Ramos (cell line): ENCODE measurements around the gene LDAF1.

Experiments used
- in situ Hi-C: fragments of 300-500 bp; cut with MboI; formaldehyde crosslinking; loops from one replicate; pipeline ENCODE4 v1.14.3; 2022; ENCODE audit warnings: low sequenced_read_pairs; ENCODE audit not compliant: unreplicated experiment

Gene LDAF1

DNA sequence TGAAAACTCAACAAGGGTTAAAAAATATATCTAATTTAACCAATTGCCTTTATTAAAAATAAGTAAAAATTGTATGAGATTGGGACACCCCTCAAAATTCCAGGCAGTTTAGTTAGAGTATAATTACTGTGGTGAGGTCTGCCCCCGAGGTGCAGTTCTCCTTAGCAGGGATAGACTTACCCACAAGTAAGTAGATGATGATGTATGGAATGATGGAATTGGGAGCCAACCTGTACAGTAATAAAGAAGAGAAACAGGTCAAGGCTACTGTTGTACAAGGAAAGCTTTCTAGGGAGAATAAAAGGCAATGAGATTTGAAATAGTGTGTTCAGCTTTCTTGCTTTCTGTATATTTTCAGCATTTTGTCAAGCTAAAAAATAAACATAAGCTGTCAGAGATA, 1.8 kb downstream of the LDAF1 start:
- in situ Hi-C loops: loop anchor here (25.0 kb wide), 1 partner anchor 1177 kb away; no protein-coding TSS in a partner anchor

DNA sequence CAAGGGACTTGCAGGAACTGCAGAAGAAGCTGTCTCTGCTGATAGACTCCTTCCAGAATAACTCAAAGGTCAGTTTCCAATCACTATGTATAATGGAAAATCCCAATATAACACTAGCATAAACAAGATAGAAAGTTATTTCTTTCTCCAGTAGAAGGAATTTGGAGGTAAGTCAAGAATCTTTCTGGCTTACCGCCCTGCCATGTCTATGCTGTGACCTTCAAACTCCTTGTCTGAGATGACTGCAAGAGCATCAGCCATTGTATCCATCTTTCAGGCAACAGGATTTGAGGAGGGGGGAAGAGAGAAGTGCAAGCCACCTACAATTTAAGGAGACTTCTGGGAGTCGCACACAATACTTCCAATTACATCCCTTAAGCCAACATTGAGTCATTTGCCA, 2.7 kb downstream of the LDAF1 start:
- in situ Hi-C loops: loop anchor here (25.0 kb wide), 1 partner anchor 1176 kb away; no protein-coding TSS in a partner anchor

DNA sequence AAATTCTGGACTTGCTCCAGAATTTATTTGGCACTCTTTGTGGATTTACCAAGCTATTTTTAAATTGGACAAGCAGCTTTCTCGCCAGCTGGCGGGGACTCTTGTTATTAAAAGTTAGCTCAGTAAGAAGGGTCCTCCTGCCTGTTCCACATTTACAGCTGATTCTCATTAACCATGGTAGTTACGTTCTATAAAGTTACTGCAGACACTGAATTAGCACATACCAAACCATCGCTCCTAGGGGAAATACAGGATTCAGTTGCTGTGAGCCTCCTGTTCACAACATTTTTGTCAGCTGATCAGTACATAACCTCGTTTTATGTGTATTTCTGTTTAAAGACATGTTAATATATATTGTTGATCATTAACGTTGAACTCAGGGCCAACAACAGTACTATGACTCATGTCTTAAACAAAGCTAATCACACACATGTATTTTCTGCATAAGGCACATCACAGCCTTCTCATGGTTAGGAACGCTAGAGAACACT, 4.2 kb downstream of the LDAF1 start:
- in situ Hi-C loops: loop anchor here (25.0 kb wide), 1 partner anchor 1175 kb away; no protein-coding TSS in a partner anchor

DNA sequence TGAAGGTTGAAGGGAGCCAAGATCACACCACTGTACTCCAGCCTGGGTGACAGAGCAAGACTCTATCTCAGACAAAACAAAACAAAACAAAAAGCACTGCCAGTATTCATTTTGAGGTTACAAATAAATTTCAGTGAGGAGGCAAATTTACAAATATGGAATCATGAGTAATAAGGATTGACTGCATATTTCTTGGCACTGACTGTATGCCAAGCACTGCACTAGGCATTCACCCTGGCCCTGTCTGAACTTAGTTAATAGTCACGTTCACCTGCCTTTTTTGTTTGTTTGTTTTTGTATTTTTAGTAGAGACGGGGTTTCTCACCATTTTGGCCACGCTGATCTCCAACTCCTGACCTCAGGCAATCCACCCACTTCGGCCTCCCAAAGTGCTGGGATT, 5.1 kb downstream of the LDAF1 start:
- in situ Hi-C loops: loop anchor here (25.0 kb wide), 1 partner anchor 1174 kb away; no protein-coding TSS in a partner anchor

DNA sequence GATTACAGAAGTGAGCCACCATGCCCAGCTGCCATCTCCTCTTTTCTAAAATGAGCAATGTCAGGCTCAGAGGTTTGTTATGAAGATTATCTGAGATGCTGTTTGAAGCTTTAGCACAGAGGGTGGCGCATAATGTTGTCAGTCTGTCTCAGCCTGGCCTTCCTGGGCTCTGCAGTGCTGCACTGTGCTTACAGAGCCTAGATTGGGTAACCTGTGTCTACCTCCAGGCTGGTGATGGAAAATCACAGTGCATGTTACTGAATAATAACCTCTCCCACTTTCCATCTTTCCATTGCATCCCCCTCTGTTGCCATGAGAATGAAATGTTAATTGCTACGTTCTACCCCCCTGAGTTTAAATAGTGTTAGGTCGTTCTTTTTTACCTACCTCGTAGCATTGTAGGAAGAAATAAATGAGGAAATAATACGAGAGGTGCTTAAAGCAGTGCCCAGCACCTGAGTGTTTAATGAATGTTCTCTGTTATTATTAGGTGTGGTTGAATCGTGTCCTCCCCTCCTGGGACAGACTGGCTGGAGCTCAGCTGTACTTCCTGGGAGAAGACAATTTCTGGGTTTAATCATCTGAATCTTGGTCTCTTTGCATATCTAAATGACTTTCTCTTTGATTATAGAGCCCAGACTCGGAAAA, 6.2 kb downstream of the LDAF1 start:
- in situ Hi-C loops: loop anchor here (25.0 kb wide), 1 partner anchor 1173 kb away; no protein-coding TSS in a partner anchor

GRCh38 chr16:21166561-21166961, 8.1 kb downstream of the LDAF1 start:
- in situ Hi-C loops: loop anchor here (25.0 kb wide), 1 partner anchor 1171 kb away; no protein-coding TSS in a partner anchor

DNA sequence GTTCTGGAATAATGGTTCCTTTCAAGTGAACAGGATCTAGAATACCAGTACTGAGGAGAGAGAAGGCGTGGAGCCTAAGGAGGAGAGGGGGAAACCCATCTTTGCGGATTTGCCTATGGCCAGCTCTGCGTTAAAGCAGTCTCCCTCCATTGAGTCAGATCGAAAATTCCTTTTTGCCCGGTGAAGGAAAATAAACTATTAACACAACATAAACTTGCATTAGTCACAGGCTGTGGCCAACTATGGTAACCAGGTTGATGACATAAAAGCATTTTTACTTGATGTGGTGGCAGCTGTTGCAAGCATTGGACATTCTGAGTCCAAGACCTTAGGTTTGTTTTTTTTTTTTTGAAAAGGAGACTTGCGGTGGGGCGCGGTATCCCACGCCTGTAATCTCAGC, 8.9 kb downstream of the LDAF1 start:
- in situ Hi-C loops: loop anchor here (25.0 kb wide), 1 partner anchor 1170 kb away; no protein-coding TSS in a partner anchor

DNA sequence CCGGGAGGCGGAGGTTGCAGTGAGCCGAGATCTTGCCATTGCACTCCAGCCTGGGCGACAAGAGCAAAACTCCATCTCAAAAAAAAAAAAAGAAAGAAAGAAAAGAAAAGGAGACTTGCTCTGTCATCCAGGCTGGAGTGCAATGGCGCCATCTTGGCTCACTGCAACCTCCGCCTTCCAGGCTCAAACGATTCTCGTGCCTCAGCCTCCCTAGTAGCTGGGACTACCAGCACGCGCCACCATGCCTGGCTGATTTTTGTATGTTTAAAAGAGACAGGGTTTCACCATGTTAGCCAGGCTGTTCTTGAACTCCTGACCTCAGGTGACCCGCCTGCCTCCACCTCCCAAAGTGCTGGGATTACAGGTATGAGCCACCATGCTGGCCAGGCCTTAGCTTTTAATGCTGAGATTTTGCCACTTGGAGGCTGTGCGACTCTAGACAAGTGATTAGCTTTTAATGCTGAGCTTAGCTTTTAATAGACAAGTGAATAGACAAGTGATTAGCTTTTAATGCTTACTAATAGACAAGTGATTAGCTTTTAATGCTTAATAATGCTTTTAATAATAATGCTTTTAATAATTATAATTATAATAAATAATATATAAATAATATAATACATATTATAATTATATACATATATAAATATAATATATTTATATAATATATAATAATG, 9.6 kb downstream of the LDAF1 start:
- in situ Hi-C loops: loop anchor here (25.0 kb wide), 1 partner anchor 1169 kb away; no protein-coding TSS in a partner anchor

- in situ Hi-C loops: loop anchor here (25.0 kb wide), 1 partner anchor 1168 kb away; no protein-coding TSS in a partner anchor
Observed at GRCh38 chr16:21169249-21169981, 10.9 kb downstream of the LDAF1 start.

- in situ Hi-C loops: loop anchor here (25.0 kb wide), 1 partner anchor 1167 kb away; no protein-coding TSS in a partner anchor
Observed at GRCh38 chr16:21170116-21170515, 11.6 kb downstream of the LDAF1 start.

GRCh38 chr16:21172650-21173049, 14.2 kb downstream of the LDAF1 start:
- in situ Hi-C loops: loop anchor here (25.0 kb wide), 1 partner anchor 1165 kb away; no protein-coding TSS in a partner anchor

DNA sequence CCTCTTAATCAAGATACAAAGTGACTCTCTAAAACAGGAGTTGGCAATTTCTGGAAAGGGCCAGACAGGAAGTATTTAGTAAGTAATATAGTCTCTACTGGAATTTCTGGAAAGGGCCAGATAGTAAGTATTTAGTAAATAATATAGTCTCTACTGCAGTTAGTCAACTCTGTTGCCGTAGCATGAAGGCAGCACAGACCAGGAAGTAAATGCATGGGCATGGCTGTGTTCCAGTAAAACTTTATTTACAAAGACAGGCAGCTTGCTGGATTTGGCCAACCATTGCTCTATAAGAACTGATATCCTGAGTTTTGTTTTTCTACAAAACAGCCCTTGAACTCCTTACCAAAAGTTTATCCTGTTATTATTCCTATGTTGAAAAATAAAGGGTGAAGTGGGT, 16.9 kb downstream of the LDAF1 start:
- in situ Hi-C loops: no loop called here

DNA sequence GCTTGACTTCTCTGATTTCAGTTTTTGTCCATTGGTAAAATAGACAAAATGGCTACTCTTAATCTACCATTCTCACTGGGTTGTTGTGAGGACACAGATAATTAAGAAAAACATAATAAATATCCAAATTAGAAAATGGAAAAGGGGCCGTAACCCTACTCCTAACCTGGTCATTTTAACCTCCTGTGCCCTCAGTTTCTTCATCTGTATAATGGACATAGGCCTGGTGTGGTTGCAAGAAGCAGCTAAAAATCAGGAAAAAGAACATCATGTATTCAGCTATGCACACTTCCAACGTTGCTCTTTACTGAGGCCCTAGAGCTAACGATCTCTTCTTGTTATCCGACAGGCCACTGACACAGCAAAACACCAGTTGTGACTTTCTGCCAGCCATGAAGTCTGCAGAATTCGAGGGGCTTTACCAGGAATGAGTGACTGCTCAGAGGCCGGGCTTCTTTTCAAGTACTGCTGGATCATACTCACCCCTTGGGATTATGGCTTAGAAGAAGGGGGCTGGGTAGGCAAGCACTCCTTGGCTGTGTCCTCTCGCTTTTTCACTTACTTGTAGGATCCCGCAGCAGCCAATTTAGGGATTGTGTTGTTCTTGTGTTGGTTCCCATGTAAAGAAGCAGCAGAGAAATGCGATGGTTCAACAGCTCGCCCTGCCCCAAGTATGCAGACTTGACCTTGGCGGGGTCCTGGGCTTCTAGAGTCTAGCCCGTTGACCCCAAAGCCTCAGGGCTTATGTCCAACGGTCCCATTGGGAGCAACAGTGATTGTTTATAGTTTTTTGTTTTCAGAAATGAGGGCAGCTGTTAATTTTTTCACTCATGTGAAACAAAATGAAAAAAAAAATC, 20.9 kb downstream of the LDAF1 start:
- in situ Hi-C loops: no loop called here

GRCh38 chr16:21179983-21180365, 21.5 kb downstream of the LDAF1 start:
- in situ Hi-C loops: no loop called here

- in situ Hi-C loops: no loop called here
Observed at GRCh38 chr16:21183995-21184394, 25.5 kb downstream of the LDAF1 start.

- in situ Hi-C loops: no loop called here
Observed at GRCh38 chr16:21184834-21185233, 26.4 kb downstream of the LDAF1 start.

DNA sequence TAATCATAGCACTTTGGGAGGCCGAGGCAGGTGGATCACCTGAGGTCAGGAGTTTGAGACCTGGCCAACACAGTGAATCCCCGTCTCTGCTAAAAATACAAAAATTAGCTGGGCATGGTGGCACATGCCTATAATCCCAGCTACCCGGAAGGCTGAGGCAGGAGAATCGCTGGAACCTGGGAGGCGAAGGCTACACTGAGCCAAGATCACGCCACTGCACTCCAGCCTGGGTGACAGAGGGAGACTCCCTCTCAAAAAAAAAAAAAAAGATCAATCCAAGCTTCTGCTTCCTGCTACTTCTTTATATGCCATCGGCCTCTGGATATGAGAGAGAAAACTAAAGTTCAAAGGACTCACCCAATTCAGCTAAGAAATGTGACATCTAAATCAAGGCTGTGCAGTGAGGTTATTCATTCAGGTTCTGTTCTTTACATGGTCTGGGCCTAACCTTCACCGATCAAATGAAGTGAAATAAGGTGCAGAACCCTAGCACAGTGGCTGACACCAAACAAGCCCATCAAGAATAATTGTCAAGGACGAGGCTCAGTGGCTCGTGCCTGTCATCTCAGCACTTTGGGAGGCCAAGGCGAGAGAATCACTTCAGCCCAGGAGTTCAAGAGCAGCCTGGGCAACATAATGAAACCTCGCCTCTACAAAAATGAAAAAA, 27.3 kb downstream of the LDAF1 start:
- in situ Hi-C loops: no loop called here

DNA sequence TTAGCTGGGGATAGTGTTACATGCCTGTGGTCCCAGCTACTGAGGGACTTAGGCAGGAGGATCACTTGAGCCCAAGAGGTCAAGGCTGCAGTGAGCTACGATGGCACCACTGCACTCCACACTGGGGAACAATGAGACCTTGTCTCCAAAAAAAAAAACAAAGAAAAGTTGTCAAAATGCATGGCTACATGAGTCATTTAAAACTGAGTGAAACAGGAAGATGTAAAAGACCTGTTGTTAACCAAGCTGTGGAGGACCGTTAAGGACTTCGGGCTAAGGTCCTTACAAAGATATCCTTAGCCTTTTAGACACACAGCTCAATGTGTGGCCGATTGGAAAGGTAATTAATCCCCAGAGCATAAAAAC, 27.8 kb downstream of the LDAF1 start:
- in situ Hi-C loops: no loop called here

DNA sequence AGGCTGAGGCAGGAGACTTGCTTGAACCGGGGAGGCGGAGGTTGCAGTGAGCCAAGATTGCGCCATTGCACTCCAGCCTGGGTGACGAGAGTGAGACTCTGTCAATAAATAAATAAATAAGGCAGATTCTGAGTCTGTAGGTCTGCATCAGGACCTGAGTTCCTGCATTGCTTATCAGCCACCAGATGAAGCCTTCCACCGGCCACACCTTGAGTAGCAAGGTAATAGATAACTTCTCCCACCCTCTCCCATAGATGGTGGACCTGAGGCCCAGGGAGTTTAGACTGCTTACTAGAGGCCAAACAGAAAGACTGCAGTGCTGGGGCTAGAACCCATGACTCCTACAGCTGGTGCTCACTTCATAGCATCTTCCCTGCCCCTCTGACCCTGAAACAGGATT, 30.8 kb downstream of the LDAF1 start:
- in situ Hi-C loops: no loop called here
